GM12878 (cell line): ENCODE results near the gene SLC6A9. TPM values are rescaled to one million over a fixed set of nuclear protein-coding genes. Genes with fewer than 3 reads are reported as not detected.

Experiments used
- ATAC-seq: fragments of 200-7000 bp; cut with Tn5 transposase; 3 replicates; pipeline ENCODE4 v1.9.1; 2020; ENCODE audit warnings: mild to moderate bottlenecking, moderate library complexity
- BruUV-seq: library from RNA; stranded (reverse); fragments of 400-500 nt; replicated peaks from 2 replicates; lab custom pipeline; 2021; lab: Mats Ljungman, UMichigan
- CTCF ChIA-PET: fragments of 300-600 bp; sonication (Branson Sonifier 250); formaldehyde crosslinking; extraction: SDS; loops from one replicate; lab custom pipeline; 2021; ENCODE audit warnings: inconsistent platforms; lab: Yijun Ruan, JAX
- POLR2A ChIA-PET: fragments of 350-600 bp; formaldehyde crosslinking; extraction: SDS; loops from one replicate; lab custom pipeline; 2021; ENCODE audit warnings: inconsistent platforms; lab: Charles Lee
- RAD21 ChIA-PET: fragments of 300-600 bp; sonication (Branson Sonifier 250); formaldehyde crosslinking; loops from one replicate; lab custom pipeline; 2023; ENCODE audit warnings: antibody characterized with exemption; ENCODE audit not compliant: unreplicated experiment; lab: Charles Lee
- SMC1A ChIA-PET: fragments of 300-600 bp; sonication (Branson Sonifier 250); formaldehyde crosslinking; loops from one replicate; lab custom pipeline; 2023; ENCODE audit not compliant: unreplicated experiment, uncharacterized antibody; lab: Charles Lee
- DNase-seq: peaks from one replicate; pipeline ENCODE4 v3.0.0-alpha.2; 2011; ENCODE audit warnings: low read depth, low spot score
- FAIRE-seq: peaks from 3 replicates; lab custom pipeline; 2011; peaks lifted over from hg19 to GRCh38; lab: Jason Lieb, UNC
- H2AFZ ChIP-seq: 2 replicates; pipeline ENCODE4 v1.6.0; 2011; ENCODE audit warnings: low read depth, low read length, control low read depth; ENCODE audit not compliant: control insufficient read depth
- H3K27ac ChIP-seq: 2 replicates; pipeline ENCODE4 v1.5.1; 2011; ENCODE audit warnings: control low read depth; ENCODE audit not compliant: control insufficient read depth, insufficient read depth
- H3K27me3 ChIP-seq, 2 experiments: replicated peaks in 1 of 2; 2 replicates each; pipeline versions ENCODE4 v1.6.0 to v1.6.1; 2011; ENCODE audit warnings: low read length in 1 of 2; ENCODE audit not compliant: control insufficient read depth in 2 of 2, insufficient read depth in 2 of 2
- H3K36me3 ChIP-seq, 2 experiments: 2 replicates each; pipeline ENCODE4 v1.5.1; 2011; ENCODE audit warnings: low read length in 1 of 2; ENCODE audit not compliant: control insufficient read depth in 2 of 2, insufficient read depth in 2 of 2
- H3K4me1 ChIP-seq: 2 replicates; pipeline ENCODE4 v1.6.1; 2011; ENCODE audit warnings: mild to moderate bottlenecking, low read length, moderate library complexity, mixed read lengths; ENCODE audit not compliant: control insufficient read depth, insufficient read depth
- H3K4me2 ChIP-seq: 2 replicates; pipeline ENCODE4 v1.6.0; 2011; ENCODE audit warnings: control low read depth; ENCODE audit not compliant: control insufficient read depth, insufficient read depth
- H3K4me3 ChIP-seq: fragments of 200-600 bp; sonication (generic); 2 replicates; pipeline ENCODE4 v1.5.1; 2016
- H3K79me2 ChIP-seq: 2 replicates; pipeline ENCODE4 v1.6.0; 2011; ENCODE audit warnings: low read length; ENCODE audit not compliant: control insufficient read depth, insufficient read depth
- H3K9ac ChIP-seq: 2 replicates; pipeline ENCODE4 v1.8.0; 2011; ENCODE audit warnings: low read length, control low read depth, mixed read lengths; ENCODE audit not compliant: control insufficient read depth, insufficient read depth
- H3K9me3 ChIP-seq: replicated peaks from 3 replicates; pipeline ENCODE4 v1.5.1; 2011; ENCODE audit warnings: mild to moderate bottlenecking, low read length; ENCODE audit not compliant: control insufficient read depth, insufficient read depth
- H4K20me1 ChIP-seq: 2 replicates; pipeline ENCODE4 v1.6.0; 2011; ENCODE audit not compliant: control insufficient read depth, insufficient read depth
- EGR1 ChIP-seq, 2 experiments: IDR thresholded peaks; 1 replicate in 1 of 2; 2 replicates in 1 of 2; pipeline ENCODE4 v1.6.1; 2011 to 2012; ENCODE audit warnings: low read depth in 2 of 2, low read length in 2 of 2, borderline replicate concordance in 1 of 2, mild to moderate bottlenecking in 1 of 2, moderate library complexity in 1 of 2
- ELK1 ChIP-seq: IDR thresholded peaks from 2 replicates; pipeline ENCODE4 v1.6.1; 2012; ENCODE audit warnings: low read depth, low read length, improper control_type of control experiment
- IRF3 ChIP-seq: fragments of 450-650 bp; IDR thresholded peaks from 2 replicates; pipeline ENCODE4 v1.6.1; 2014; ENCODE audit warnings: mild to moderate bottlenecking
- NFIC ChIP-seq: IDR thresholded peaks from 2 replicates; pipeline ENCODE4 v1.6.1; 2012; ENCODE audit warnings: low read depth, mild to moderate bottlenecking, inconsistent platforms, low read length, moderate library complexity
- NRF1 ChIP-seq: conservative IDR thresholded peaks from 2 replicates; pipeline ENCODE4 v1.6.1; 2011; ENCODE audit warnings: mild to moderate bottlenecking, low read depth, low read length, improper control_type of control experiment
- RBBP5 ChIP-seq: fragments of 200-600 bp; sonication (generic); conservative IDR thresholded peaks from 2 replicates; pipeline ENCODE4 v1.6.1; 2016
- SMARCA5 ChIP-seq: fragments of 450-650 bp; IDR thresholded peaks from 2 replicates; pipeline ENCODE4 v1.6.1; 2017; ENCODE audit warnings: mild to moderate bottlenecking
- ZNF687 ChIP-seq: fragments of 450-650 bp; IDR thresholded peaks from 2 replicates; pipeline ENCODE4 v1.6.1; 2017; ENCODE audit warnings: mild to moderate bottlenecking, moderate library complexity
- WGBS: methylation state at CpG from one replicate; pipeline ENCODE4 v1.1.6; 2016; ENCODE audit warnings: low lambda C conversion rate; ENCODE audit not compliant: insufficient replicate concordance, insufficient coverage; ENCODE audit errors: missing lambda C conversion rate; 5-methylcytosine and 5-hydroxymethylcytosine counted together
- in situ Hi-C: fragments of 300-500 bp; cut with MboI; formaldehyde crosslinking; loops from 9 replicates; pipeline ENCODE4 v1.14.3; 2018; ENCODE audit warnings: mixed read lengths
- intact Hi-C: fragments of 100-400 bp; cut with micrococcal nuclease; formaldehyde crosslinking; loops from one replicate; pipeline ENCODE4 v1.14.2; 2022; ENCODE audit not compliant: unreplicated experiment
- polyA plus RNA-seq, 11 experiments: library from polyadenylated mRNA; depleted of rRNA in 4 of 11; unstranded in 6 of 11; stranded (reverse) in 5 of 11; fragments of >200 nt; fragmentation: Nextera tagmentation in 4 of 11; fragmentation: Illumina TruSeq in 1 of 11; extraction: Ambion mirVana in 4 of 11; extraction: Trizol in 1 of 11; gene quantifications; 1 replicate in 1 of 11; 2 replicates in 10 of 11; pipeline versions ENCODE4 v1.2.1 to v1.2.3, GENCODE V29; 2011 to 2016; ENCODE audit warnings: inconsistent platforms in 2 of 11, missing spikeins in 2 of 11, low read depth in 1 of 11
- total RNA-seq, 4 experiments: library from RNA; depleted of rRNA in 3 of 4; stranded (reverse); fragments of >200 nt in 3 of 4; fragmentation: Illumina TruSeq in 1 of 4; extraction: Trizol in 1 of 4; gene quantifications; 2 replicates each; pipeline versions ENCODE4 v1.2.1 to v1.2.3, GENCODE V29; 2013 to 2021

Gene SLC6A9
- total and polyA plus RNA-seq, 10 of the 15 experiments (the other 5 are each of a cell fraction or from before 2014, with no cell fraction given): 0.02 to 2.0 (median 0.63) TPM

GRCh38 chr1:43994071-43994470 is 37.2 kb downstream of the SLC6A9 start:
- DNase-seq (no peak), ATAC-seq (no peak), FAIRE-seq (no peak)
- Histone ChIP-seq H3K27ac (no peak overlapping the region), H2AFZ (no peak overlapping the region), H3K4me3 (no peak overlapping the region), H3K9ac (no peak overlapping the region), H3K27me3 (no peaks in the 10 kb centered on the region), H3K79me2 (no peaks in the 10 kb centered on the region), H3K4me1 (peaks cover 17% of the 10 kb centered on the region), H3K4me2 (no peak overlapping the region), H3K36me3 (no peaks in the 10 kb centered on the region), H3K9me3 (no peaks in the 10 kb centered on the region), H4K20me1 (no peaks in the 10 kb centered on the region)
- ChIA-PET CTCF (interaction anchor here (0.7 to 4.6 kb wide), 9 partner anchors 9 to 230 kb away, joined by 3 to 25 read pairs (median 4); no protein-coding TSS in a partner anchor), RAD21 (interaction anchor here (0.6 to 1.8 kb wide), 4 partner anchors 41 to 94 kb away, joined by 3 to 5 read pairs (median 3); no protein-coding TSS in a partner anchor), SMC1A (interaction anchor here (0.6 to 2.4 kb wide), 5 partner anchors 11 to 952 kb away, joined by 3 to 8 read pairs (median 4); no protein-coding TSS in a partner anchor), POLR2A (interaction anchor here (0.5 to 1.0 kb wide), 5 partner anchors 14 to 627 kb away, joined by 3 to 5 read pairs (median 3); no protein-coding TSS in a partner anchor)
- in situ Hi-C loops: no loop called here
- no TSS peak for BruUV-seq
- intact Hi-C loops: loop anchor here (5.0 kb wide), 1 partner anchor 38 kb away; the partner anchor contains the start of gene SLC6A9
- whole genome bisulfite sequencing: 60% methylated on average over 7 of the region's 7 CpGs
- no peak for TF ChIP-seq NFIC
- no peak for TF ChIP-seq EGR1 (IDR thresholded peaks at IDR 0.05; ENCODE audit: borderline replicate concordance in 1 of 2, low read depth in 2 of 2, low read length in 2 of 2)
- no peak for TF ChIP-seq SMARCA5
- TF ChIP-seq NRF1: no peak

GRCh38 chr1:43993206-43993914 is 37.9 kb downstream of the SLC6A9 start:
- ChIA-PET CTCF (interaction anchor here (0.6 to 4.6 kb wide), 11 partner anchors 9 to 230 kb away, joined by 3 to 25 read pairs (median 5); partner anchors contain the start of genes ATP6V0B and IPO13), SMC1A (interaction anchor here (0.6 to 2.4 kb wide), 10 partner anchors 12 to 951 kb away, joined by 3 to 8 read pairs (median 4); partner anchors contain the start of genes IPO13 and KDM4A), POLR2A (interaction anchor here (0.5 to 1.6 kb wide), 7 partner anchors 13 to 820 kb away, joined by 3 to 5 read pairs (median 3); no protein-coding TSS in a partner anchor), RAD21 (interaction anchor here (0.6 to 1.8 kb wide), 4 partner anchors 42 to 230 kb away, joined by 3 to 7 read pairs (median 4); no protein-coding TSS in a partner anchor)
- Histone ChIP-seq H3K4me3 (no peak overlapping the region), H3K9me3 (no peaks in the 10 kb centered on the region), H3K4me1 (peaks cover 17% of the 10 kb centered on the region), H3K4me2 (no peak overlapping the region), H3K79me2 (no peaks in the 10 kb centered on the region), H3K9ac (no peak overlapping the region), H3K27me3 (no peaks in the 10 kb centered on the region), H4K20me1 (no peaks in the 10 kb centered on the region), H3K36me3 (no peaks in the 10 kb centered on the region), H3K27ac (no peak overlapping the region), H2AFZ (no peak overlapping the region)
- no peak for ATAC-seq
- 52% methylated on average over 9 of the region's 9 CpGs for WGBS
- FAIRE-seq: peak; percentile 38
- no peak for DNase-seq
- intact Hi-C loops: loop anchor here (5.0 kb wide), 1 partner anchor 39 kb away; the partner anchor contains the start of gene SLC6A9
- no TSS peak for BruUV-seq
- in situ Hi-C loops: no loop called here
- no peak for TF ChIP-seq IRF3
- no peak for TF ChIP-seq RBBP5
- TF ChIP-seq ELK1: no peak
- TF ChIP-seq ZNF687: no peak
